T-helper 2 cell (primary cell): ENCODE results near the gene BIN1.

Experiments
- DNase-seq, 5 experiments: peaks; one replicate each; pipeline versions ENCODE4 v3.0.0 to v3.0.0-alpha.2; 2012 to 2022
- total RNA-seq, 2 donors: gene quantifications; one replicate each; lab custom pipeline; 2026; lab: John Stamatoyannopoulos, UW

BIN1 gene, protein sequence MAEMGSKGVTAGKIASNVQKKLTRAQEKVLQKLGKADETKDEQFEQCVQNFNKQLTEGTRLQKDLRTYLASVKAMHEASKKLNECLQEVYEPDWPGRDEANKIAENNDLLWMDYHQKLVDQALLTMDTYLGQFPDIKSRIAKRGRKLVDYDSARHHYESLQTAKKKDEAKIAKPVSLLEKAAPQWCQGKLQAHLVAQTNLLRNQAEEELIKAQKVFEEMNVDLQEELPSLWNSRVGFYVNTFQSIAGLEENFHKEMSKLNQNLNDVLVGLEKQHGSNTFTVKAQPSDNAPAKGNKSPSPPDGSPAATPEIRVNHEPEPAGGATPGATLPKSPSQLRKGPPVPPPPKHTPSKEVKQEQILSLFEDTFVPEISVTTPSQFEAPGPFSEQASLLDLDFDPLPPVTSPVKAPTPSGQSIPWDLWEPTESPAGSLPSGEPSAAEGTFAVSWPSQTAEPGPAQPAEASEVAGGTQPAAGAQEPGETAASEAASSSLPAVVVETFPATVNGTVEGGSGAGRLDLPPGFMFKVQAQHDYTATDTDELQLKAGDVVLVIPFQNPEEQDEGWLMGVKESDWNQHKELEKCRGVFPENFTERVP
- total RNA-seq = 109 to 146 reads per million in 2 donors

DNA sequence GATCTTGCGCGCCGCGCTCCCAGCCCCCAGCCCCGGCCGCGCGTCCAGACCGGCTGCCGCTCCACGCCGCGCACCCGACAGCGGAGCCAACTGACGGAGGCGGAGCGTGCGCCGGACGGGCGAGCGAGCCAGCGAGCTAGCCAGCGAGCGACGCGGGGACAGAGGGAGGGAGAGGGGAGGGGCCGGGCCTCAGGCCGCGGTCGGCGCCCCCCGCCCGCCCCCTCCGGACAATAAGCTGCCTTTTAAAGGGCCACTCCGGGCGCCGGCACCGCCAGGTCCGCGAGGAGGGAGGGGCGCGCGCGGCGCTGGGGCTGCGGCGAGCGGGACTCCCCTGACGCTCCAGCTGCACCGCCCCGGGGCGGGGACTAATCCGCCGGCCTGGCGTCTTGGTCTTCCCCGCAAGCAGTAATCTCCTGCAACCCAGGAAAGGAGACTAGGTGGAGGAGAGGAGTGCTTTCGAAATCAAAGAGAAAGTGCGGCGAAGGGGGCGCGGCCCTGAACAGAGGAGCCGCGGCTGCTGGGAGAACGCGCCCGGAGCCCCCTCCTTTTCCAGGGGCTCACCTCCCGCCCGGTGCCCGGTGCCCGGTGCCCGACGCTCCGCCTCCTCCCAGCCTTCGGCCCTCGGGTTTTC is at the start of gene BIN1:
Gene BIN1 (minus strand): TSS at position 164 of the 631 bp plus-strand sequence. CDS start 211 bp downstream, outside the sequence.
- peak; percentile 43 to 72 (median 61) for DNase-seq

GRCh38 chr2:127155947-127156346 is 49.0 kb upstream of the BIN1 start:
- DNase-seq = no peak

DNA sequence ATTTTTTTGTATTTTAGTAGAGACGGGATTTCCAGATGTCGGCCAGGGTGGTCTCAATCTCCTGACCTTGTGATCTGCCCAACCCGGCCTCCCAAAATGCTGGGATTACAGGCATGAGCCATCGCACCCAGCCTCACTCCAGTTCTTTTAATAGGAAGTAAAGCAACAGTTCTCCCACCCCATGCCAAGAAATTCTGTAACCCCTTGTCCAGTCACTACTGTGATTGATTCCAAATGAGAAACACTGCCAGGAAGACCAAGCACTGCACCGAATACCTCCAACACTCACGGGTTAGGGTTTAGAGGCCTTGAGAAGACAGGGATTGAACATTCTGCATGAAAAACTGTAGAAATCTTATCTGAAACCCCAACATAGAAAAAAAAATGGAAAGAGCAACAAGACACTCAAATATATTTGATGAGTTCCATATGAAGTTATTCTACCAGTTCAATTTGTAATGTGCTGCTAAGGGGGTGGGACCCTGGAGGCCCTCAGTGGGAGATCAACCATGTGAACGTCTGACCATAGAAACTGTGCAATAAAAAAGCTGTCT is 48.2 kb upstream of the BIN1 start:
- no peak for DNase-seq

DNA sequence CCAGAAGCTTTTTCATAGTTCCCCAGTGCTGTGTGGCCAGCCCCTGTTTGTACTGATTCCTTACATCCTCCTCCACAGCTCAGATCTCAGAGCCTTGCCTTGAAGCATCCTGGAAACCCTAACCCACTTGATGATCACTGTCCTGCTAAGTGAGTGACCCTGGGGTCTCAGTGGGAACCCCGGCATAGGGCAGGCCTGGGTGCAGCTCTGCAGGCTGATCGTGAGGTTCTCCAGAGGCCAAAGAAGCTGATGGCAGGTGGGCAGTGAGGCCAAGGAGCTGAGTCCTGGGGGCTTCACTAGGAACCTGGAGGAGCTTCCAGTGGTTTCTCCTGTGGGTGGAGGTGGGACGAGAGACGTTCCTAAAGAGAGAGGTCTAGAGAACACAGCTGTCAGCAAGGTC is 47.4 kb upstream of the BIN1 start:
- no peak for DNase-seq

- DNase-seq = no peak
Observed at GRCh38 chr2:127153691-127154158, 46.8 kb upstream of the BIN1 start.

DNA sequence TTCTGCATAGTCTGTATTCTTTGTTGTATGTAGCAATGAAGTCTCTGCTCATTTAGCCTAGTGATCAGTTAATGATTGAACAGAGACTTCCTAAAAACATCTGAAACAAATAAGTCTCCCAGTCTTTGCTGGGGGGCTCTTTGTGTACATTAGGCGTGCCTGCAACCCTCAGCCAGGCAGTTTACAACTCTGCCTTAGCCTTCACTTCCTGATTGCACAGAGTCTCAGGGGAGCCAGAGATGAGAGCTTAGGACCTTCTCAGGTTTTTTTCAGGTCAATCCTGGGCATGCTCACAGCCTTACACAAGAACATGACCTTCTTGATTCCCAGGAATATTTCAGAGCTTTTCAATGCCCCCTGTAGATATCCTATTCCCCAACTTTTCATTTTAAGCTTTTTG is 44.0 kb upstream of the BIN1 start:
- no peak for DNase-seq

DNA sequence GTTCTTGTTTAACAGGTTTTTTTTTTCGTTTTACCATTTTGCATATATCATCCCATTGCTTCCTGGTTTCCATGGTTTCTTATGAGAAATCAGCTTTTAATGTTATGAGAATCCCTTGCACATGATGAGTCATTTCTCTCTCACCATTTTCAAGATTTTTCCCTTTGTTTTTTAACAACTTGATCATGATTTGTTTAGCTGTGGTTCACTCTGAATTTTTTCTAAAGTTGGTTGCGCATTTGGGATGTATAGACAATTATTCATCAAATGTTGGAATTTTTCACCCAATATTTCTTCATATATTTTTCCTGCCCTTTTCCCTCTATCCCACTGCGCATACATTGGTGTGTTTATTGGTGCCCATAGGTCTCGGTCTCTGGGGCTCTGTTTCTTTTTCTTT is 42.4 kb upstream of the BIN1 start:
- no peak for DNase-seq

- DNase-seq = no peak
Observed at GRCh38 chr2:127146820-127147502, 40.0 kb upstream of the BIN1 start.

GRCh38 chr2:127146071-127146725 is 39.2 kb upstream of the BIN1 start:
- DNase-seq = no peak

DNA sequence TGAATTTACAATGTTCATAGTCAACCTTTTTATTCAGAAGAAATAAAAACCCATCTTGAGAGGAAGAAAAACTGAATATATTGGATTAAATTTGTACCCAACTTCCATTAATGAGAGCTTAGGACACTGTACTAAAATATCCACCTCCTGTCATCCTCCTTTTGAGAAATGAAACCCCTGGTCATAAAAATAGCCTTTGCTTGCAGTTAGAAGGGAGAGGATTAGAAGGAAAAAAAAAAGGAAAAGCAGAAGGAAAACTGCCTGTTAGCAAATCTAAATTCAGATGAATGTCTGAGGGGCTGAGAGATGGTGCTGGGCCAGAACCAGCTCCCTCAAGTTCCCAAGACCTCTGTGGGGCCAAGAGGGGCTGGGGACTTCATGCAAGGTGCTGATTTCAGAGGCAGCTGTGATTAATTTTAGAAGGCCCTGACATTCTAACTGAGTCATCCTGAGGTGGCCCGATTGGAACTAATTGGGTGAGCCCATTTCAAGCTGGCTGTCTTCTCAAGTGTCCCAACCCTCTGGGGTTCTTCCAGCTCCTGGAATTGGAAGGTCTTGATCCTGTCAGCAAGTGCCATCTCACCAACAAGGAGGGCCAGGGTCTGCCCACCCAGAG is 38.4 kb upstream of the BIN1 start:
- no peak for DNase-seq

GRCh38 chr2:127143841-127144782 is 37.2 kb upstream of the BIN1 start:
- DNase-seq = no peak

- DNase-seq = no peak
Observed at GRCh38 chr2:127142663-127143630, 36.0 kb upstream of the BIN1 start.

DNA sequence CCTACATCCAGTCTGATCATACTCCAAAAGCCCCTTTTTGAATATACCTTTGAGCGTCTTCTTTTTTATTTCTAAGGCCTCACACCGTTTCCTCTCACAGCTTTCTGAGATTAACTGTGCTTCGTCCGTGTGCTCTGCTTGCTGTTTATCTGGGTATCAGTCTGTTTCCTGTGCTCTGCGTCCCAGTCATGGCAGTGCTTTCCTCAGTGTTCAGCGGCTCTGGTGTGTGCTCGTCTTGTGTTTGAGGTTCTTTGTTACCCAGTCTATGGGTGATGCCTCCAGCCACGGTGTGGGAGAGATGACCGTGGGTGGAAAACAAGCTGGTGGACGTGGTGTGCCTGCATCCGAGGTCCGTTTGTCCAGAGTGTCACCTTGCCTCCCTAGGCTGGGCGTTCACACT is 33.6 kb upstream of the BIN1 start:
- no peak for DNase-seq

GRCh38 chr2:127139766-127140165 is 32.8 kb upstream of the BIN1 start:
- DNase-seq = no peak

DNA sequence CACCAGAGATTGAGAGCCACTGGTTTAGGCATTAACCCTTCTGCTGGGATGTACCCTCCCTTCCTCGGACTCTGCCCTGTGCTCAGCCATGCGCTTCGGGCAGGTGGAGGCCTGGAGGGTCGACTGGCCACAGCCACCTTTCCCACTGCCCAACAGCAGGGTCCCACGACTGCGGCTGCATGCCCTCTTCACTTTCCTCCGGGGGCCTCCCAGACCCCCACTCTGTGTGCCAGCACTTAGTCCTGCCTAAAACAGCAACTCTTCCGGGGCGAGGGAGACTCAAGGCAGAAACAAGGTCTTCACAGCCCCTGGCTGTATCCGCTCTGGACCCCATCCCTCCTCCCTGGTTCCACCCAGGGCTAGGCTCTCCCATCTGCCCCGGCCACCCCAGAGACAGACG is 31.3 kb upstream of the BIN1 start:
- no peak for DNase-seq

DNA sequence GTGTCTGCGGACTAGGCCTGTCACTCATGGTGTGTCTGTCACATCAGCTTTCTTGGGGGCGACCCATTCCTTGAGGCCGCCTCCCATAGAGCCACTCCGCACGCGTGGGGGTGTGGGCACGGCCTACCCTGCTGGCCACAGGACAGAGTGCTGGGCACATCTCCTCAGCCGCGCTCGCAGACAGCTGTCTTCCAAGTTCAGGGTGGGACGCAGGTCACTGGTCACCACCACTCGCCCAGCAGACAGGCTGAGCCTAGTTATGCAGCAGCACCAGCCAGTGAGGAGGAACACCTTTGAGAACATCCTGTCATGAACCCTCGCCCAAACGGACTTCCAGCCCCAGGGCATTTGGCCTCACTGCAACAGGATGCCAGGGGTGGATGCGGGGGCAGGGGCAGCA is 30.8 kb upstream of the BIN1 start:
- DNase-seq = no peak

DNA sequence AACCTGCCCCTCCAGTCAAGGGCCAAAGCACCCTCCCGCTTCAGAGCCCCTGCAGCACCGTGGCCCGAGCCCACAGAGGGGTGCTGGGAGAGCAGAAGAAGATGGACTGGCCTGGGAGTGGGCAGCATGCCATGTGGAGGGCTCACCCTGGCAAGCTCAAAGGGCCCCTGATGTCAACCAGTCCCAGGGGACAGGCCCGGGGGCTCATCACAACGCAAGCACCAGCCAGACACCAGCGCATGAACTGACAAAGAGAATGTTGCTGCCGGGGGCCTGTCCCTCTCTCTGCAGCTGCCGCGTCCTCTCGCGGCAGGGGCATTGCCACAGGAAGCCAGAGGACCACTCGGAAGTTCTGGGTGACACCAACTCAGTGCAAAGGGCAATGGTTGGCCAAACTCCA is 30.3 kb upstream of the BIN1 start:
- DNase-seq = no peak

GRCh38 chr2:127134833-127135830 is 28.2 kb upstream of the BIN1 start:
- no peak for DNase-seq
